ENCODE measurements around the gene LRRC8D.

DNA sequence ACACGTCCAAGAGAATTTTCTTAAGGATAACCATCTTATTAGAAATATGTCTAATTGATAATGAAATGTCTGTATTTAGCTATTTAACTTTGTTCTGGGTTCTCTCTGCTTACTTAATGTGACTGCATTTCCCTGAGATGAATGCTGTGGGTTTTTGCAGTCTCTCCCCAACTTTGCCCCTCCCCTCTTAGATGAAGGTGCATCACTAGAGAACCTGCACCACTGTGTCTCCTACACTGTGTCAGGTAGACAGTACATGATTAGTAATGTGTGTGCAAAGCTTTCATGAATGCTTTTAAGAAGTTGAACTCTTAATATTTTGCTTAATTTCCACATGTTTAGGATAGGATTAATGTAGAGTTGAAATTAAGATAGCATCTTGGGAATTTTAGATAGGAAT, 51.7 kb downstream of the LRRC8D start:
- TF ChIP-seq EZH2 (IDR thresholded peaks at IDR 0.05) = no peak
- no peak for TF ChIP-seq POLR2AphosphoS5 (IDR thresholded peaks at IDR 0.05; ENCODE audit: borderline replicate concordance, low read depth, low read length)
- no peak for TF ChIP-seq FOXP2 (optimal IDR thresholded peaks at IDR 0.05; ENCODE audit: control extremely low read depth, extremely low read length, insufficient read depth)
